ENCODE results near the gene LAPTM4A.

GRCh38 chr2:20073460-20073859 is 22.0 kb upstream of the LAPTM4A start:
- no peak for TF ChIP-seq NFIC (IDR thresholded peaks at IDR 0.05)
- no peak for TF ChIP-seq TCF12 (IDR thresholded peaks at IDR 0.05; ENCODE audit: low read depth)
- TF ChIP-seq USF1 (IDR thresholded peaks at IDR 0.05): no peak
- TF ChIP-seq YY1 (IDR thresholded peaks at IDR 0.05; ENCODE audit: low read depth): no peak
- no peak for TF ChIP-seq EP300 (IDR thresholded peaks at IDR 0.05; ENCODE audit: borderline replicate concordance)
- TF ChIP-seq CREB1 (IDR thresholded peaks at IDR 0.05; ENCODE audit: low read depth): no peak
- no peak for TF ChIP-seq TAF1 (IDR thresholded peaks at IDR 0.05; ENCODE audit: low read depth)
- no peak for TF ChIP-seq EGR1 (IDR thresholded peaks at IDR 0.05)
- no peak for TF ChIP-seq RAD21 (IDR thresholded peaks at IDR 0.05; ENCODE audit: low read depth)
- no peak for TF ChIP-seq MAX (IDR thresholded peaks at IDR 0.05)
- TF ChIP-seq CEBPB (IDR thresholded peaks at IDR 0.05): no peak
- no peak for TF ChIP-seq REST (IDR thresholded peaks at IDR 0.05; ENCODE audit: low read depth)
- TF ChIP-seq TEAD4 (IDR thresholded peaks at IDR 0.05): no peak

Measured in Ishikawa (cell line).